Measurements from ENCODE around the gene TMEM170B. TPM values are rescaled to one million over a fixed set of nuclear protein-coding genes. Genes with fewer than 3 reads are reported as not detected.

The TMEM170B gene
- total RNA-seq, 2 donors from 2014 or later: 1.0 to 1.6 TPM

- no peak overlapping the region for H3K27ac Mint-ChIP-seq
Observed at GRCh38 chr6:11604215-11604614, 66.7 kb downstream of the TMEM170B start.

GRCh38 chr6:11604836-11605506 lies 67.4 kb downstream of the TMEM170B start:
- Mint-ChIP-seq H3K4me1 (ENCODE audit: low read depth) (no peaks in the 10 kb centered on the region), H3K4me3 (no peak overlapping the region), H3K27ac (no peak overlapping the region), H3K36me3 (ENCODE audit: insufficient read depth in 2 of 2) (no peaks in the 10 kb centered on the region), H3K9me3 (no peaks in the 10 kb centered on the region), H3K27me3 (ENCODE audit: low read depth) (peaks cover 21% of the 10 kb centered on the region)
- no peak for DNase-seq
- ATAC-seq (replicated peaks in 1 of 2): no peak

More at GRCh38 chr6:11604215-11604614, 66.7 kb downstream of the TMEM170B start:
- Mint-ChIP-seq H3K36me3 (ENCODE audit: insufficient read depth in 2 of 2) (no peaks in the 10 kb centered on the region), H3K4me3 (no peak overlapping the region), H3K27me3 (ENCODE audit: low read depth) (peaks cover 21% of the 10 kb centered on the region), H3K4me1 (ENCODE audit: low read depth) (no peaks in the 10 kb centered on the region), H3K9me3 (no peaks in the 10 kb centered on the region)
- DNase-seq: no peak
- ATAC-seq (replicated peaks in 1 of 2): no peak

GRCh38 chr6:11605507-11605905 lies 68.0 kb downstream of the TMEM170B start:
- Mint-ChIP-seq H3K27ac (no peak overlapping the region), H3K4me1 (ENCODE audit: low read depth) (no peaks in the 10 kb centered on the region), H3K27me3 (ENCODE audit: low read depth) (peaks cover 21% of the 10 kb centered on the region), H3K36me3 (ENCODE audit: insufficient read depth in 2 of 2) (no peaks in the 10 kb centered on the region), H3K9me3 (no peaks in the 10 kb centered on the region), H3K4me3 (no peak overlapping the region)
- ATAC-seq (replicated peaks in 1 of 2): no peak
- no peak for DNase-seq

GRCh38 chr6:11606332-11606731 lies 68.8 kb downstream of the TMEM170B start:
- Mint-ChIP-seq H3K36me3 (ENCODE audit: insufficient read depth in 2 of 2) (no peaks in the 10 kb centered on the region), H3K4me3 (no peak overlapping the region), H3K4me1 (ENCODE audit: low read depth) (no peaks in the 10 kb centered on the region), H3K27me3 (ENCODE audit: low read depth) (peaks cover 21% of the 10 kb centered on the region), H3K27ac (no peak overlapping the region), H3K9me3 (no peaks in the 10 kb centered on the region)
- DNase-seq (no peak), ATAC-seq (replicated peaks in 1 of 2) (no peak)

- no peaks in the 10 kb centered on the region for H3K9me3 Mint-ChIP-seq
- no peak for DNase-seq
- no peak for ATAC-seq (replicated peaks in 1 of 2)
- H3K27ac Mint-ChIP-seq: no peak overlapping the region
- H3K4me1 Mint-ChIP-seq (ENCODE audit: low read depth): no peaks in the 10 kb centered on the region
- H3K36me3 Mint-ChIP-seq (ENCODE audit: insufficient read depth in 2 of 2): no peaks in the 10 kb centered on the region
- H3K27me3 Mint-ChIP-seq (ENCODE audit: low read depth): peaks cover 20% of the 10 kb centered on the region
- no peak overlapping the region for H3K4me3 Mint-ChIP-seq
Observed at GRCh38 chr6:11607383-11607782, 69.8 kb downstream of the TMEM170B start.

- peaks cover 6% of the 10 kb centered on the region for H3K27me3 Mint-ChIP-seq (ENCODE audit: low read depth)
Observed at GRCh38 chr6:11608600-11609323, 71.2 kb downstream of the TMEM170B start.

GRCh38 chr6:11609324-11610071 lies 71.9 kb downstream of the TMEM170B start:
- DNase-seq (no peak), ATAC-seq (replicated peaks in 1 of 2) (no peak)
- no peaks in the 10 kb centered on the region for H3K36me3 Mint-ChIP-seq (ENCODE audit: insufficient read depth in 2 of 2)
- H3K4me3 Mint-ChIP-seq: no peak overlapping the region
- no peak overlapping the region for H3K27ac Mint-ChIP-seq
- no peaks in the 10 kb centered on the region for H3K9me3 Mint-ChIP-seq
- H3K4me1 Mint-ChIP-seq (ENCODE audit: low read depth): no peaks in the 10 kb centered on the region
- no peaks in the 10 kb centered on the region for H3K27me3 Mint-ChIP-seq (ENCODE audit: low read depth)

More at GRCh38 chr6:11608600-11609323, 71.2 kb downstream of the TMEM170B start:
- Mint-ChIP-seq H3K4me1 (ENCODE audit: low read depth) (no peaks in the 10 kb centered on the region), H3K9me3 (no peaks in the 10 kb centered on the region), H3K36me3 (ENCODE audit: insufficient read depth in 2 of 2) (no peaks in the 10 kb centered on the region), H3K4me3 (no peak overlapping the region), H3K27ac (no peak overlapping the region)
- ATAC-seq (replicated peaks in 1 of 2): no peak
- DNase-seq: no peak

- no peak overlapping the region for H3K4me3 Mint-ChIP-seq
- DNase-seq (no peak), ATAC-seq (replicated peaks in 1 of 2) (no peak)
- no peaks in the 10 kb centered on the region for H3K9me3 Mint-ChIP-seq
- H3K36me3 Mint-ChIP-seq (ENCODE audit: insufficient read depth in 2 of 2): no peaks in the 10 kb centered on the region
- H3K4me1 Mint-ChIP-seq (ENCODE audit: low read depth): no peaks in the 10 kb centered on the region
- no peaks in the 10 kb centered on the region for H3K27me3 Mint-ChIP-seq (ENCODE audit: low read depth)
- no peak overlapping the region for H3K27ac Mint-ChIP-seq
Observed at GRCh38 chr6:11613336-11613735, 75.8 kb downstream of the TMEM170B start.

- Mint-ChIP-seq H3K4me3 (no peak overlapping the region), H3K4me1 (ENCODE audit: low read depth) (no peaks in the 10 kb centered on the region), H3K9me3 (no peaks in the 10 kb centered on the region), H3K27me3 (ENCODE audit: low read depth) (no peaks in the 10 kb centered on the region), H3K36me3 (ENCODE audit: insufficient read depth in 2 of 2) (no peaks in the 10 kb centered on the region), H3K27ac (no peak overlapping the region)
- DNase-seq (no peak), ATAC-seq (replicated peaks in 1 of 2) (no peak)
Observed at GRCh38 chr6:11613858-11614257, 76.3 kb downstream of the TMEM170B start.

- DNase-seq (no peak), ATAC-seq (replicated peaks in 1 of 2) (no peak)
- no peaks in the 10 kb centered on the region for H3K36me3 Mint-ChIP-seq (ENCODE audit: insufficient read depth in 2 of 2)
- no peaks in the 10 kb centered on the region for H3K4me1 Mint-ChIP-seq (ENCODE audit: low read depth)
- H3K27ac Mint-ChIP-seq: no peak overlapping the region
- H3K4me3 Mint-ChIP-seq: no peak overlapping the region
- H3K27me3 Mint-ChIP-seq (ENCODE audit: low read depth): no peaks in the 10 kb centered on the region
- no peaks in the 10 kb centered on the region for H3K9me3 Mint-ChIP-seq
Observed at GRCh38 chr6:11614534-11615213, 77.1 kb downstream of the TMEM170B start.

GRCh38 chr6:11615214-11615602 lies 77.7 kb downstream of the TMEM170B start:
- no peaks in the 10 kb centered on the region for H3K9me3 Mint-ChIP-seq
- no peak for DNase-seq
- no peak overlapping the region for H3K27ac Mint-ChIP-seq
- no peak for ATAC-seq (replicated peaks in 1 of 2)
- H3K27me3 Mint-ChIP-seq (ENCODE audit: low read depth): no peaks in the 10 kb centered on the region
- no peak overlapping the region for H3K4me3 Mint-ChIP-seq
- H3K4me1 Mint-ChIP-seq (ENCODE audit: low read depth): no peaks in the 10 kb centered on the region
- no peaks in the 10 kb centered on the region for H3K36me3 Mint-ChIP-seq (ENCODE audit: insufficient read depth in 2 of 2)

- Mint-ChIP-seq H3K9me3 (no peaks in the 10 kb centered on the region), H3K4me1 (ENCODE audit: low read depth) (no peaks in the 10 kb centered on the region), H3K27ac (no peak overlapping the region), H3K36me3 (ENCODE audit: insufficient read depth in 2 of 2) (no peaks in the 10 kb centered on the region), H3K27me3 (ENCODE audit: low read depth) (no peaks in the 10 kb centered on the region), H3K4me3 (no peak overlapping the region)
- DNase-seq: no peak
- no peak for ATAC-seq (replicated peaks in 1 of 2)
Observed at GRCh38 chr6:11616200-11616611, 78.7 kb downstream of the TMEM170B start.

- Mint-ChIP-seq H3K4me3 (no peak overlapping the region), H3K36me3 (ENCODE audit: insufficient read depth in 2 of 2) (no peaks in the 10 kb centered on the region), H3K4me1 (ENCODE audit: low read depth) (no peaks in the 10 kb centered on the region), H3K27me3 (ENCODE audit: low read depth) (no peaks in the 10 kb centered on the region), H3K9me3 (no peaks in the 10 kb centered on the region), H3K27ac (no peak overlapping the region)
- peak in 1 of 2 donors; percentile 9 for DNase-seq
- ATAC-seq (replicated peaks in 1 of 2): peak in 1 of 2 donors; percentile 31
Observed at GRCh38 chr6:11618533-11618932, 81.0 kb downstream of the TMEM170B start.
